Activated CD8-positive, alpha-beta memory T cell treated with anti-CD3 and anti-CD28 coated beads, Interleukin-2, amount 50 U/mL, for 1 hour (primary cell): ENCODE data around the gene RSRC2.
"Not testable (repeated sequence)": the region's sequence is repeated elsewhere in the genome, so short reads cannot be mapped to it uniquely, and the experiment has no call there.

Experiments
- DNase-seq: peaks from one replicate; pipeline ENCODE4 v3.0.0-alpha.2; 2020; ENCODE audit errors: extremely low read depth

RSRC2 gene

GRCh38 chr12:122526683-122527477 is at the start of gene RSRC2, which contains the start of gene KNTC1:
RSRC2 (minus strand) TSS chr12:122526936; CDS start chr12:122526853, 83 bp downstream.
KNTC1 (plus strand) TSS chr12:122527249; CDS start chr12:122530064, 2,815 bp downstream.
- peak; percentile 99 for DNase-seq

- no peak for DNase-seq
Measured at GRCh38 chr12:122571821-122572220, 45.1 kb upstream of the RSRC2 start.

GRCh38 chr12:122570006-122570405 is 43.3 kb upstream of the RSRC2 start:
- DNase-seq: not testable (repeated sequence)

- DNase-seq: no peak
Measured at GRCh38 chr12:122569288-122569687, 42.6 kb upstream of the RSRC2 start.

- not testable (repeated sequence) for DNase-seq
Measured at GRCh38 chr12:122566816-122567215, 40.1 kb upstream of the RSRC2 start.

- no peak for DNase-seq
Measured at GRCh38 chr12:122563361-122563760, 36.6 kb upstream of the RSRC2 start.

GRCh38 chr12:122560138-122560537 is 33.4 kb upstream of the RSRC2 start:
- DNase-seq: no peak

- no peak for DNase-seq
Measured at GRCh38 chr12:122558745-122559641, 32.3 kb upstream of the RSRC2 start.

- DNase-seq: no peak
Measured at GRCh38 chr12:122547330-122547729, 20.6 kb upstream of the RSRC2 start.

GRCh38 chr12:122545855-122546254 is 19.1 kb upstream of the RSRC2 start:
- no peak for DNase-seq

GRCh38 chr12:122544537-122544936 is 17.8 kb upstream of the RSRC2 start:
- DNase-seq: no peak

GRCh38 chr12:122538496-122538895 is 11.8 kb upstream of the RSRC2 start:
- DNase-seq: no peak

GRCh38 chr12:122537021-122537420 is 10.3 kb upstream of the RSRC2 start:
- DNase-seq: no peak

GRCh38 chr12:122533856-122534255 is 7.1 kb upstream of the RSRC2 start:
- DNase-seq: no peak

GRCh38 chr12:122528992-122529391 is 2.3 kb upstream of the RSRC2 start:
- DNase-seq: no peak

- no peak for DNase-seq
Measured at GRCh38 chr12:122528582-122528981, 1.8 kb upstream of the RSRC2 start.

GRCh38 chr12:122527478-122527944 is 775 bp upstream of the RSRC2 start:
- DNase-seq: no peak

GRCh38 chr12:122523846-122524718 is 2.7 kb downstream of the RSRC2 start:
- no peak for DNase-seq

- DNase-seq: no peak
Measured at GRCh38 chr12:122523280-122523679, 3.5 kb downstream of the RSRC2 start.

GRCh38 chr12:122520676-122521075 is 6.1 kb downstream of the RSRC2 start:
- DNase-seq: no peak

GRCh38 chr12:122519418-122519817 is 7.3 kb downstream of the RSRC2 start:
- no peak for DNase-seq
